GM21367 (cell line): ENCODE results near the gene PTK7.

Experiments
- ATAC-seq: cut with Tn5 transposase; IDR thresholded peaks from one replicate; pipeline ENCODE4 v1.9.1; 2021; ENCODE audit not compliant: unreplicated experiment

The PTK7 gene

DNA sequence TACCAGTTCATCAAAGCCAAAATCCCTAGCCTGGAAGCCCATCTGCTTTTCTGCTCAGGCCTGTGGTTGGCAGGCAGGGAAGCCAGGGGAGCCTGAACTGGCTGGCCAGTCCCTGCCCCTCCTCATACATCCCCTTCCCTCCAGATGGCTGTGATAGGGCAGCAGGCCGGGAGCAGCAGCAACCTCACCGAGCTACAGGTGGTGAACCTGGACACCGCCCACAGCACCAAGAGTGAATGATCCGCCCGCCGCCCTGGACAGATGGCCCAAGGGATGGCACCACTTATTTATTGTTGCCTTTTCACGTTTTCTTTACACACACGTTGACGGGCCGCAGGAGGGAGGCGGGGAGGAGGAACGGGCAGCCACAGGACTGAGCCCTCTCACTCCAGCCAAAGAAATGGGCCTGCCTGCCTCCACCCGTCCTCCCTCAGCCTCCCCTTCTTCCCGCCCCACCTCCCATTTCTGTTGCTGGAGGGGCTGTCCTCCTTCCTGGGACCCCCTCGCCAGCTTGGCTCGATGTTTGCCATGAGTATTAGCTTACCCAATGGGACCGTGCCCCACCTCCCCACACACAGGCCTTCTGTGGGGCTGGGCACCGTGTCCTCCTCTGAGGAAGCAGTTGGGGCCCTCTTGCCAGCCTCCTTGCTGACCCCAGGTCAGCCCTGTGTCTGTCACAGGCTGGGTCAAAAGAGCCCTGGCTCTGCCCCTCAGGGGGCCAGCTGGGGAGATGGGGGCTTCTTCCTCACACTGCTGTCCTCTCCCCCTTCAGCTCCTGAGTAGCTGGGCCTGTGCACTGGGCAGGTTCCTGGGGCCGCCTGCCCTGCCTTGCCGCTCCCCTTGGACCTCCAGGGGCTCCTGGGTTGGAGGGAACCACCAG lies 103.1 kb downstream of the PTK7 start:
- ATAC-seq = no peak

- no peak for ATAC-seq
Observed at GRCh38 chr6:43180058-43180457, 103.9 kb downstream of the PTK7 start.

DNA sequence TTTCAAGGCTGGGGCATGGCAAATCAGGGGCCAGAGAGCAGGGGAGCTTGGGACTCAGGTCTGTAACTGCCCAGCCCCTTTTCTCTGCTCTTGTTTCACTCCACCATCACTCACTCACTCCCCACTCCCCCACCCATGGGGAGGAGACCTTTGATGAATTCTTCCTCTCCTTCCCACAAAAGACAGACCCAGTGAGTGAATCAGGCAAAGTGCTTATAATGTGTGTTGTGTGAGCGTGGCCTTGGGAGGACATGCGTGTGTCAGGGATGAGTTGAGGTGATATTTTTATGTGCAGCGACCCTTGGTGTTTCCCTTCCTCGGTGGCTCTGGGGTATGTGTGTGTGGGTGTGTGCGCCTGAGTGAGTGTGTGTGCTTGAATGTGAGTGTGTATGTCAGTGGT lies 104.9 kb downstream of the PTK7 start:
- ATAC-seq = no peak

DNA sequence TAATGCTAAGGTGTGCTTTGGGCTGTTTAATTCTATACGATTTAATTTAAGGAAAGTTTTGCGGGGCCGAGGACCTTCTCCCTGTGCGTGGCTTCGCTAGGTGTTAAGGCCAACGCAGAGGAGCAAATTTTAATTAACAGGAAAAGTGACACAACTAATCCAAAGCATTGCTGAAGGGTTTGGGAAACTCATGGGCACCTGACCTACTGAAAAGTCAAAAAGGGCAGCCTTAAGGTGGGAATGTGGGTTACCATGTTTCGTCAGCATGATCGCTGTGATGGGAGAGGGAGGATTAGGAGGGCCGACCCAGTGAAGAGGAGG lies 105.5 kb downstream of the PTK7 start:
- ATAC-seq = no peak

DNA sequence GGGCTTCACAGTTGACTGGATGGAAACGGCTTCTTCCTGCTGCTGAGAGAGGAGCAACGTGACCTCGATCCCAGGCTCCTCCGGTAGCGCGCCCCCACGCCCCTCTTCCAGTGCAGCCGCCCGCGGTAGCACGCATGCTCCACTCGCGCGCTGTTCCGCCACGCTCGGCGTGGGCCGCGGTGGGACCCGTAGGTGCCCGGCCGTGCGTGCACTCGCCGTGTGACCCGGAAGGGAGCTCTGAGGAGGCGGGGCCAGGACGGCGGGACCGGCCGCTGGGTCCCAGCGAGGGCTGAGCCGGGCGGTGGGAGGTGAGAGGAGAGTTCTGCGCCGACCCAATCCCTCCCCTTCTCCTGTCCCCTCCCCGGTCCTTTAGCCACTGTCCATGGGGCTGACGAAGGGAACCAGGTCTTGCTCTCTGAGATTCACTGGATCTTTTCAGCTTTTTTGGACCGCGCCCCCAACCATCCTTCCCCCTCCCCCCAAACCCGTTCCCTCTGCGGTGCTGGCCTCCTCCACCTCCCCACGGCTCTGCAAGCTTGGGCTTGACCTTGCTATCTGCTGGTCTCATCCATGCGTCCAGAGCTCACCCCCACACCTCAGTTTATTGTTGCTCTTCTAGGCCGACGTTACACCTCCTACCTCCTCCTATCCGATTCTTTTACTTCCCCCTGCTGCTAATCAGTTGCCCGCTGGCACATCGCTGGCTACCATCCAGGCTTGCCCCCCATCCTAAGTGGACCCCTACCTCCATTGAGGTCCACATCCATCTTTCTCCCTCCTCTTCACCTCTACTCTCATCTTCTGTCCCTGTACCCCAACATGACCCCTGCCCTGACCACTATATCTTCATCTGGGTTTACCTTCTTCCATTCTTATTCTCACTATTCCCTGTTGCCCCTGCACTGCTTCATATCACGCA lies 106.1 kb downstream of the PTK7 start, which contains the start of gene CUL9:
CUL9 (plus strand) TSS at position 255 of the 919 bp plus-strand sequence. CDS start 2,115 bp downstream, outside the sequence.
- ATAC-seq = peak; percentile 77

DNA sequence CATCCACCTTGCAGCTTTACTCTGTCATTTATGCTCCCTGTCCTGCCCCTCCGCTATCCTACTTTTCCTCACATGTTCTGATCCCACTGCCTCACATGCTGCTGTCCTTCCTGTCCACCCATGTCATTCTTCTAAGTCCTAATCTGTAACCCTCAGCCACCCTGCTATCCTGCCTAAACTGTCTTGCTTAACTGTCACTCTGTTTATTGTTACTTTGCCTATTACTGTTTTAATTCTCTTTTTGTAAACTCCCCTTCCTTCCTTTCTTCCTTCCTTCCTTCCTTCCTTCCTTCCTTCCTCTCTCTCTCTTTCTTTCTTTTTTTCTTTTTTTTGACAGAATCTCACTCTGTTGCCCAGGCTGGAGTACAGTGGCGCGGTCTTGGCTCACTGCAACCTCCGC lies 107.3 kb downstream of the PTK7 start:
- ATAC-seq = no peak

DNA sequence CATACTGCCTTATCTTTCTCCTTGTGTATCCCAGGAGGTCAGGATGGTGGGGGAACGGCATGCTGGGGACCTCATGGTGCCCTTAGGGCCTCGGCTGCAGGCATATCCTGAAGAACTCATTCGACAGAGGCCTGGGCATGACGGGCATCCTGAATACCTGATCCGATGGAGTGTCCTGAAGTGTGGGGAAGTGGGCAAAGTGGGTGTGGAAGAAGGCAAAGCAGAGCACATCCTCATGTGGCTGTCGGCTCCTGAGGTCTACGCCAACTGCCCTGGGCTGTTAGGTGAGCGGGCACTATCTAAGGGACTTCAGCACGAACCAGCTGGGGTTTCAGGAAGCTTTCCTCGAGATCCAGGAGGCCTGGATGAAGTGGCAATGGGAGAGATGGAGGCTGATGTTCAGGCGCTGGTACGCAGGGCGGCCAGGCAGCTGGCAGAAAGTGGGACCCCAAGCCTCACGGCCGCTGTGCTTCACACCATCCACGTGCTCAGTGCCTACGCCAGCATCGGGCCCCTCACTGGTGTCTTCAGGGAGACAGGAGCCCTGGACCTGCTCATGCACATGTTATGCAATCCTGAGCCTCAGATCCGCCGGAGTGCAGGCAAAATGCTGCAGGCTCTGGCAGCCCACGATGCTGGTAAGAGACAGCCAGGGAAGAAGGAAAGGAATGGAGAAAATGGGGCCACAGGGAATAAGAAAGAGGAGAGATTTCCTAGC lies 108.3 kb downstream of the PTK7 start:
- no peak for ATAC-seq

DNA sequence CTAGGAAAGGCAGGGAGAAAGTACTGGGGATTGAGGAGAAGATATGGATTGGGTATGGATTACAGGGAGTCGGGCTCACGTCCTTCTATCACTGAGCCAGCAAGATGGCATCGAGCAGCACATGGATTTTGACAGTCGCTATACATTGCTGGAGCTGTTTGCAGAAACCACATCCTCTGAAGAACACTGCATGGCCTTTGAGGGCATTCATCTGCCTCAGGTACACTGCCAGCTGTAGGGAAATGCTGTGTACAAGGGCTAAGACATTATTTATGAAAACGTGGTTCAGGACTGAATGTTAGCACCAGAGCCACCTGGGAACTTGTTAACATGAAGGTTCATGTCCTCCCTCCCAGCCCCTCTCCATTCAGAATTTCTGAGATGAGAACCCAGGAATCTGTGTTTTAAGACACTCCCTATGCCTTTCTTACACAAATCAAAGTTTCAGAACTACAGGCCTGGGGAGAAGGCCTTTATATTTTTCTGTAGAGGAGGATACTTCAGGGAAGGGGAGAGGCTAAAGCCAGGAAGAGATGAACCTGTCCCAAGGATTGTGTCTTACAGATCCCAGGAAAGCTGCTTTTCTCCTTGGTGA lies 109.4 kb downstream of the PTK7 start:
- ATAC-seq = no peak

GRCh38 chr6:43186019-43186418 lies 109.9 kb downstream of the PTK7 start:
- ATAC-seq = no peak

DNA sequence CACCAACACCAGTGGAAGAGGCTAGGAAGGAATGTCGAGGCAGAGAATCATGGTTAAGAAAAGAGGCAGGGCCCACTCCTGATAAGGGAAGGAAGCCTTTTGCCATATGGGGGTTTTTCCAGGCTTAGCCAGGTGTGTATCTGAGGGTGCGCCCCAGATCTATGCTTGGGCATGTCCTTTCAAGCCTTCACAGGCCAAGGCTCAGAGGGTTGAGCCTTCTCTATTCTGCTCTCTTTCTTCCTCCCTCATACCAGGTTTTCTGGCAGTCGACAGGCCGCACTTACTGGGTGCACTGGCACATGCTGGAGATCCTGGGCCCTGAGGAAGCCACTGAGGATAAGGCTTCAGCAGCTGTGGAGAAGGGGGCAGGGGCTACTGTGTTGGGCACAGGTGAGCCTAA lies 110.6 kb downstream of the PTK7 start:
- no peak for ATAC-seq

DNA sequence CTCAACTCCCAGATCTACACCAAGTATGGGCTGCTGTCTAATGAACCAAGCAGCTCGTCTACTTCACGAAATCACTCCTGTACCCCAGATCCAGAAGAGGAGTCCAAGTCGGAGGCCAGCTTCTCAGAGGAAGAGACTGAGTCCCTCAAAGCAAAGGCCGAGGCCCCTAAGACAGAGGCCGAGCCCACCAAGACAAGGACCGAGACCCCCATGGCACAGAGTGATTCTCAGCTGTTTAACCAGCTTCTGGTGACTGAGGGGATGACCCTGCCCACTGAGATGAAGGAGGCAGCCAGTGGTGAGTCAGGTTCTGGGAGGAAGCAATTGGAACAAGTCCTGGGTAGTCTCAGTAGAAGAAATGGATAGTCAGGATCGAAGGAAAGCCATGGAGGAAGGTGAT lies 111.7 kb downstream of the PTK7 start:
- ATAC-seq = no peak

DNA sequence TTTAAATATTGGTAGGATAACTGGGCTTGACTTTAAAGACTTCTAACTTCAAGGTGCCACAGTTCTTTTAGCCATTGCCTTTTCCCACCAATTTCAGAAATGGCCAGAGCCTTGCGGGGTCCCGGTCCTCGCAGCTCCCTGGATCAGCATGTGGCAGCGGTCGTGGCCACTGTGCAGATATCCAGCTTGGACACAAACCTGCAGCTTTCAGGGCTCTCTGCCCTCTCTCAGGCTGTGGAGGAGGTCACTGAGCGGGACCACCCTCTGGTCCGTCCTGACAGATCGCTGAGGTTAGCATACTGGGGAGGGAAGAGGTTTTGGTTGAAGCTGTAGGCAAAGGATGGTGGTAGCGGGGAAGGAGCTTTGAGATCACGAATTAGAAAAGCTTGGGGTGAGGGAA lies 112.3 kb downstream of the PTK7 start:
- ATAC-seq = no peak

DNA sequence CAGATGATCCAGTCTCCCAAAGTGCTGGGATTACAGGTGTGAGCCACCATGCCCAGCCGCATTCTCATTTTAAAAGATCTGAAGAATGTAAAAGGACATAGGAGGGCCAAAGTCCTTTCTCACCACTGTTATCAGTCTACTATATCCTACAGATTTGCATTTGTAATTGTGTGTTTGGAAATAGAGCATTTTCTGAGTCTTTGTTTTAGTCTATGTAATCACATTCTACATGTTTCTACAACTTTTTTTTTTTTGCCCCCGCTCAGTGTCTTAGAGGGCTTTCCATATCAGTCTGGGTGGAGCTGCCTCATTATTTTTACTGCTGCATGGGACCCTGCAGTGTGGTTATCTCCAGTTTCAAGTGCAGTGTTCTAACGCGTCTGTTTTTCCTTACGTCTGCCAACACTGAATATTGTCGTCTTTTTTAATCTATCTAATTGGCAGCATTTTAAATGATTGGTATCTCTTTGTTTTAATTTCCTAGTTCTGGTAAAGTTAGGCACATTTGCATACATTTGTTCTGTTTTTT lies 113.7 kb downstream of the PTK7 start:
- ATAC-seq = no peak

DNA sequence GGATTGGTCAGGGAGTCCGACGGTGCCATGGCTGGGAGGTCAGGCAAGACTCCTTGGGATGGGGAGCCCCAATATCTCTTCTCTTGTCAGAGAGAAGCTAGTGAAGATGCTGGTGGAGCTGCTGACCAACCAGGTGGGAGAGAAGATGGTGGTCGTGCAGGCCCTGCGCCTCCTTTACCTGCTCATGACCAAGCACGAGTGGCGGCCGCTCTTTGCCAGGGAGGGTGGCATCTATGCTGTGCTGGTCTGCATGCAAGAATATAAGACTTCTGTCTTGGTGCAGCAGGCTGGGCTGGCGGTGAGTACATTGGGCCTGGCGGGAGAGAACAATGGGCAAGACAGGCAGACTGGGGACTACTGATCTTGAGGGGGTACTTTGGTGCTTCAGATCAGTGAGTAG lies 116.8 kb downstream of the PTK7 start:
- ATAC-seq = no peak

DNA sequence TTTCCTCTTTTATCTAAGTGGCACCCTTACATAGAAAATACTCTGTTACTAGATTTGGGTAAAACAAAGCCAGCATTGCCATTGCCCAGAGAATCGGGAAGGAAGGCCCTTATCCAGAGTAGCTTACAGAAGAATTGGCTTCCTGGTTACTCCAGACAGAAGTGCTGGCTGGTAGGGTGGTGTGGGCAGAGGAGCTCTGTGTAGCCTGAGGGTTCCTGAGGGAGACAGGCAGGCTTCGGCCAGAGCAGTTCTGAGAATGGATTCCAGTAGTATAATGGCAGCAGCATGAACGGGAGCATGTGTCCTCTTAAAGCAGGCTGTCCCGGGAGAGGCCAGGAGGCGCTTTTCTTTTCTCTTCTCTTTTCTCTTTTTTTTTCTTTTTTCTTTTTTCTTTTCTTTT lies 117.8 kb downstream of the PTK7 start:
- ATAC-seq = no peak

DNA sequence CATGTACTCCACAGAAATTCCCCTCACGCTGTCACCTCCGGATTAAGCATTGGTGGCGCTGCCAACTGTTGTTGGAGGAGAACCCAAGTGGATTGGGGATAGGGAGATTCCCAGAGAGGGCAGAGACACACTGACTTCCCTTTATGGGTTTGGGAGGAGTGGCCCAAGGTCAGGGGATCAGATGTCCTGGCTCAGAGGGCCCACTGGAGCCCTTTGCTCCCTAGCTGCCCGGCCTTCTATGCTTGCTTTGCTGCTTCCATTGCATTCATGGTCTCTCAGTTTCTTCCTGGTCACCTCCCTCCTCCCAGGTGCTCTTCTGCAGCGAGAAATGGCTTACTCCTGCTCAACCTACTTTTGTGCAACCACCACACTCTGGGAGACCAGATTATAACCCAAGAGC lies 120.2 kb downstream of the PTK7 start:
- no peak for ATAC-seq

DNA sequence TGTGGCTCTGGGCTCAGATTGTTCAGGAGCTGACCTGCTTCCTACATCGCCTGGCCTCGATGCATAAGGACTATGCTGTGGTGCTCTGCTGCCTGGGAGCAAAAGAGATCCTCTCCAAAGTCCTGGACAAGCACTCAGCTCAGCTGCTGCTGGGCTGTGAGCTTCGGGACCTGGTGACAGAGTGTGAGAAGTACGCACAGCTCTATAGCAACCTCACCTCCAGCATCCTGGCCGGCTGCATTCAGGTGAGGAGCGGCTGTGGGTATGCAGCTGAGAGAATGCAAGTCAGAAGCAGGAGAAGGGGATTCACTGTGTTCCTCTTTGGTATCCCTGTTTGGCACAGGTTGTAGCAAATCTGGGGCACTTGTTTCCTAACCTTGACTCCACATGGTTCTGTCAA lies 123.8 kb downstream of the PTK7 start:
- ATAC-seq = no peak

DNA sequence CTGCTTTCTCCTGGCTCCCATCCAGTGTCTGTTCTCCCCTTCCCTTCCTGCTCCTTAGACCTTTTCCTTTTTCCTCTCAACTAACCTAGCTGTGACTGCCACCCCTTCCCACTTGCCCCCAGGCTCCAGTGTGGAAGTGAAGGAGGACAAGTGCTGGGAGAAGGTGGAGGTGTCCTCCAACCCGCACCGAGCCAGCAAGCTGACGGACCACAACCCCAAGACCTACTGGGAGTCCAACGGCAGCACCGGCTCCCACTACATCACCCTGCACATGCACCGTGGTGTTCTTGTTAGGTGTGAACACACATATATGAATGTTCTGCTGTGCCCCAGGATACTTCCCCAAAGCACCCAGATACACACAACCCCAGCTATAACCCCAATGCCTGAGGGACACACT lies 124.4 kb downstream of the PTK7 start:
- ATAC-seq = no peak

DNA sequence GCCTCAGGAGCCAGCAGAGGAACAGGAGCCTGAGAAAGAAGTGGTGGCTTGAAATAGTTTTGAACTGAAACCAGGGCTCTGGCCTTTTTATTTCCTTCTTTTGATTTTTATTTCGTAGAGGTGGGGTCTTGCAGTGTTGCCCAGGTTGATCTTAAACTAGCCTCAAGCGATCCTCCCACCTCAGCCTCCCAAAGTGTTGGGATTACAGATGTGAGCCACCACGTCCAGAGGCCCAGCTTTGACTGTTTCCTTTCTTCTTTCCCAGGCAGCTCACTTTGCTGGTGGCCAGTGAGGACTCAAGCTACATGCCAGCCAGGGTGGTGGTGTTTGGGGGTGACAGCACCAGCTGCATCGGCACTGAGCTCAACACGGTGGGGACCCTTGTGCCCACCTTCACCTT lies 126.3 kb downstream of the PTK7 start:
- ATAC-seq = no peak

- ATAC-seq = no peak
Observed at GRCh38 chr6:43203029-43203717, 127.1 kb downstream of the PTK7 start.
